H1 (cell line): ENCODE results near the gene SAAL1. TPM values are rescaled to one million over a fixed set of nuclear protein-coding genes. Genes with fewer than 3 reads are reported as not detected.

Source experiments
- CTCF ChIA-PET: fragments of 300-600 bp; sonication (Branson Sonifier 250); formaldehyde crosslinking; loops from one replicate; lab custom pipeline; 2021; ENCODE audit not compliant: partially characterized antibody; lab: Charles Lee
- POLR2A ChIA-PET: fragments of 300-600 bp; sonication (Branson Sonifier 250); formaldehyde crosslinking; loops from one replicate; lab custom pipeline; 2021; ENCODE audit warnings: inconsistent platforms; ENCODE audit not compliant: partially characterized antibody; lab: Charles Lee
- DNase-seq, 2 experiments: peaks; one replicate each; pipeline versions ENCODE4 v3.0.0 to v3.0.0-alpha.2; 2010 to 2022; ENCODE audit warnings: low spot score in 2 of 2, low read depth in 1 of 2, mixed read lengths in 1 of 2
- FAIRE-seq: peaks from 2 replicates; lab custom pipeline; 2011; peaks lifted over from hg19 to GRCh38; lab: Jason Lieb, UNC
- H2AFZ ChIP-seq: 2 replicates; pipeline ENCODE4 v1.8.1; 2012; ENCODE audit warnings: low read length, inconsistent platforms
- H2AK5ac ChIP-seq: 2 replicates; pipeline ENCODE4 v1.6.1; 2013; ENCODE audit warnings: low read depth, low read length
- H2BK120ac ChIP-seq: replicated peaks from 2 replicates; pipeline ENCODE3; 2013; ENCODE audit warnings: low read depth, low read length, inconsistent platforms
- H2BK12ac ChIP-seq: 2 replicates; pipeline ENCODE4 v1.6.1; 2013; ENCODE audit warnings: low read depth, low read length
- H2BK15ac ChIP-seq: 2 replicates; pipeline ENCODE4 v1.6.1; 2013; ENCODE audit warnings: low read length
- H2BK20ac ChIP-seq: 2 replicates; pipeline ENCODE4 v1.6.1; 2013; ENCODE audit warnings: low read length
- H2BK5ac ChIP-seq: 2 replicates; pipeline ENCODE4 v1.6.1; 2013; ENCODE audit warnings: low read depth, low read length
- H3K14ac ChIP-seq: 2 replicates; pipeline ENCODE4 v1.6.1; 2013; ENCODE audit warnings: inconsistent platforms; ENCODE audit not compliant: insufficient read length
- H3K18ac ChIP-seq: 2 replicates; pipeline ENCODE4 v1.6.1; 2013; ENCODE audit warnings: low read length; ENCODE audit errors: extremely low read depth
- H3K23ac ChIP-seq: 2 replicates; pipeline ENCODE4 v1.6.1; 2013; ENCODE audit warnings: inconsistent platforms; ENCODE audit not compliant: insufficient read length
- H3K23me2 ChIP-seq: 2 replicates; pipeline ENCODE4 v1.6.1; 2013; ENCODE audit warnings: low read depth, low read length
- H3K27ac ChIP-seq: 2 replicates; pipeline ENCODE4 v1.6.1; 2011; ENCODE audit warnings: low read depth, low read length, inconsistent platforms
- H3K27me3 ChIP-seq, 4 experiments: replicated peaks in 1 of 4; 1 replicate in 1 of 4; 2 replicates in 3 of 4; pipeline versions ENCODE4 v1.6.1 to v1.8.1; 2011 to 2013; ENCODE audit warnings: low read length in 3 of 4, mild to moderate bottlenecking in 3 of 4, inconsistent platforms in 2 of 4, mixed read lengths in 2 of 4, moderate library complexity in 1 of 4; ENCODE audit not compliant: control insufficient read depth in 3 of 4, insufficient read depth in 3 of 4; ENCODE audit errors: extremely low read depth in 1 of 4
- H3K36me3 ChIP-seq, 4 experiments: 2 replicates each; pipeline versions ENCODE4 v1.6.1 to v1.8.1; 2011 to 2013; ENCODE audit warnings: mild to moderate bottlenecking in 4 of 4, low read length in 3 of 4, moderate library complexity in 2 of 4, control low read depth in 1 of 4, inconsistent platforms in 1 of 4; ENCODE audit not compliant: insufficient read depth in 4 of 4, control insufficient read depth in 2 of 4
- H3K4ac ChIP-seq: replicated peaks from 2 replicates; pipeline ENCODE3; 2013; ENCODE audit warnings: low read length, low read depth, mixed read lengths, inconsistent platforms; ENCODE audit not compliant: insufficient read length
- H3K4me1 ChIP-seq, 4 experiments: replicated peaks in 1 of 4; 1 replicate in 1 of 4; 2 replicates in 3 of 4; pipeline versions ENCODE4 v1.6.1 to v1.8.1; 2011 to 2013; ENCODE audit warnings: low read length in 3 of 4, inconsistent platforms in 2 of 4, mixed read lengths in 1 of 4; ENCODE audit not compliant: insufficient read depth in 4 of 4, control insufficient read depth in 3 of 4
- H3K4me2 ChIP-seq, 2 experiments: 2 replicates each; pipeline versions ENCODE4 v1.6.1 to v1.8.1; 2011 to 2013; ENCODE audit warnings: low read depth in 2 of 2, low read length in 2 of 2, control low read depth in 1 of 2, inconsistent platforms in 1 of 2, mild to moderate bottlenecking in 1 of 2; ENCODE audit not compliant: insufficient read depth in 1 of 2
- H3K4me3 ChIP-seq, 4 experiments: fragments of 200-600, 300-600 bp in 1 of 4; sonication (generic), shearing (Covaris generic), sonication (Bioruptor Twin) in 1 of 4; 2 replicates each; pipeline versions ENCODE4 v1.5.1 to v1.8.1; 2011 to 2016; ENCODE audit warnings: low read length in 4 of 4, low read depth in 3 of 4, control low read depth in 2 of 4, inconsistent platforms in 2 of 4, mild to moderate bottlenecking in 2 of 4, mixed read lengths in 1 of 4, moderate library complexity in 1 of 4; ENCODE audit not compliant: insufficient read depth in 2 of 4; ENCODE audit errors: extremely low read depth in 1 of 4
- H3K56ac ChIP-seq: replicated peaks from 2 replicates; pipeline ENCODE3; 2013; ENCODE audit warnings: low read depth, mild to moderate bottlenecking, mixed read lengths, low read length, inconsistent platforms; ENCODE audit not compliant: insufficient read length
- H3K79me1 ChIP-seq: 2 replicates; pipeline ENCODE4 v1.6.1; 2013; ENCODE audit warnings: low read depth, low read length, control low read depth
- H3K79me2 ChIP-seq, 2 experiments: 2 replicates each; pipeline versions ENCODE4 v1.6.1 to v1.8.1; 2012 to 2013; ENCODE audit warnings: low read length in 2 of 2, mild to moderate bottlenecking in 2 of 2, inconsistent platforms in 1 of 2; ENCODE audit not compliant: insufficient read depth in 2 of 2, control insufficient read depth in 1 of 2
- H3K9ac ChIP-seq, 4 experiments: replicated peaks in 1 of 4; 1 replicate in 1 of 4; 2 replicates in 3 of 4; pipeline versions ENCODE4 v1.6.1 to v1.8.1; 2011 to 2013; ENCODE audit warnings: low read depth in 3 of 4, low read length in 3 of 4, control low read depth in 2 of 4, mild to moderate bottlenecking in 2 of 4, moderate library complexity in 2 of 4, inconsistent platforms in 1 of 4; ENCODE audit errors: extremely low read depth in 1 of 4
- H3K9me3 ChIP-seq, 2 experiments: 2 replicates each; pipeline versions ENCODE4 v1.6.1 to v1.8.1; 2012 to 2013; ENCODE audit warnings: mild to moderate bottlenecking in 2 of 2, moderate library complexity in 2 of 2, control low read depth in 1 of 2, inconsistent platforms in 1 of 2, low read depth in 1 of 2, low read length in 1 of 2, mixed read lengths in 1 of 2; ENCODE audit not compliant: insufficient read depth in 2 of 2
- H4K20me1 ChIP-seq, 2 experiments: replicated peaks in 1 of 2; 2 replicates each; pipeline versions ENCODE3 to v1.8.1; 2011 to 2013; ENCODE audit warnings: inconsistent platforms in 2 of 2, low read length in 2 of 2, mild to moderate bottlenecking in 1 of 2; ENCODE audit not compliant: insufficient read depth in 2 of 2, control insufficient read depth in 1 of 2
- H4K5ac ChIP-seq: 2 replicates; pipeline ENCODE4 v1.6.1; 2013; ENCODE audit warnings: low read length, low read depth, mixed read lengths, inconsistent platforms; ENCODE audit not compliant: insufficient read length
- H4K8ac ChIP-seq: 2 replicates; pipeline ENCODE4 v1.8.0; 2013; ENCODE audit warnings: mild to moderate bottlenecking, moderate library complexity, low read length, inconsistent platforms; ENCODE audit not compliant: insufficient read depth; ENCODE audit errors: extremely low read depth
- H4K91ac ChIP-seq: replicated peaks from 2 replicates; pipeline ENCODE3; 2013; ENCODE audit warnings: low read length, mixed read lengths, inconsistent platforms; ENCODE audit not compliant: insufficient read length
- WGBS, 2 experiments: shearing (Covaris generic) in 1 of 2; methylation state at CpG; one replicate each; pipeline versions ENCODE4 v1.1.6 to v1.1.7; 2013 to 2015; ENCODE audit warnings: low lambda C conversion rate in 2 of 2, mixed read lengths in 2 of 2, inconsistent platforms in 1 of 2, low coverage in 1 of 2, missing lambda C conversion rate in 1 of 2; ENCODE audit not compliant: insufficient replicate concordance in 2 of 2, insufficient coverage in 1 of 2, insufficient read length in 1 of 2; ENCODE audit errors: extremely low coverage in 1 of 2, missing lambda C conversion rate in 1 of 2; 5-methylcytosine and 5-hydroxymethylcytosine counted together
- polyA plus RNA-seq, 7 experiments: library from polyadenylated mRNA; depleted of rRNA in 3 of 7; stranded (reverse) in 5 of 7; unstranded in 2 of 7; fragments of >200 nt in 5 of 7; fragments of 200-250 nt in 2 of 7; gene quantifications; 1 replicate in 5 of 7; 2 replicates in 1 of 7; 4 replicates in 1 of 7; pipeline versions ENCODE4 v1.2.1 to v1.2.3, GENCODE V29; 2011 to 2013; ENCODE audit warnings: missing spikeins in 2 of 7, mixed read lengths in 2 of 7
- total RNA-seq: library from RNA; stranded (reverse); fragmentation: NEBNext Ultra II Directional; extraction: Animal tissue kit (Norgen Biotek cat#: 25700); gene quantifications from 2 replicates; pipeline ENCODE4 v1.2.1, GENCODE V29; 2021

Gene SAAL1
- total and polyA plus RNA-seq, 2 of the 8 experiments (the other 6 are each of a cell fraction or from before 2014, with no cell fraction given): 26.4 to 46.6 TPM

DNA sequence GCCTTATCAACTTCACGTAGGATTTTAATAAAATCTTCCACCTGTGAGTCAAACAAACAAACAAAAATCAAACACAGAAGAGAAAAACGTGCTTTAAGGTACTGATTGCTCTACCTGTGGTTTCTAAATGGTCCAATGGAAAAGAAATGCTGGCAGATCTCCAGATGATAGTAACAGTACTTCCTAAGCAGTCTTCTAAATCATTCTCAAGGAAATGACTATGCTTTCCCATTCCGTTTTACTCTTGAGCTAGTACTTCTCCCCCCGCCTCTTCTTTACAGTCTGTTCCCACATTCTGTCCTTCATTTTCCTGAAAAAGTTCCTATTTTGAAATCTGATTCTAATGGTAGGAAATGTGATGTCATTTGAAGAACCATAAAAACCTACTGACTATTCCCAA is 25.4 kb downstream of the SAAL1 start:
- Histone ChIP-seq H2BK20ac (no peak overlapping the region), H4K91ac (no peak overlapping the region), H3K23ac (no peak overlapping the region), H3K4me1 (no peaks in the 10 kb centered on the region), H3K4me3 (no peak overlapping the region), H2BK5ac (no peak overlapping the region), H2BK12ac (no peak overlapping the region), H3K27me3 (no peaks in the 10 kb centered on the region), H3K4me2 (no peak overlapping the region), H3K18ac (no peak overlapping the region), H4K8ac (no peak overlapping the region), H3K9me3 (no peaks in the 10 kb centered on the region), H3K4ac (no peak overlapping the region), H4K5ac (no peak overlapping the region), H2BK15ac (no peak overlapping the region), H2AK5ac (no peak overlapping the region), H3K23me2 (no peaks in the 10 kb centered on the region; the same call in 1 of the 2 replicates), H3K56ac (no peak overlapping the region), H2AFZ (no peak overlapping the region), H3K9ac (no peak overlapping the region), H3K79me1 (0 out of 2 replicates have a peak, but pooled peaks cover 4% of the 10 kb centered on the region), H3K36me3 (peaks cover 8 to 56% (median 26%) of the 10 kb centered on the region in 4 experiments), H4K20me1 (peaks cover 0 to 4% of the 10 kb centered on the region in 2 experiments), H3K14ac (no peak overlapping the region), H2BK120ac (no peak overlapping the region), H3K79me2 (no peaks in the 10 kb centered on the region), H3K27ac (no peak overlapping the region)
- FAIRE-seq (no peak), DNase-seq (no peak)
- ChIA-PET POLR2A (interaction anchor here (0.8 to 1.3 kb wide), 2 partner anchors 8 to 13 kb away, joined by 3 to 4 read pairs; no protein-coding TSS in a partner anchor), CTCF (interaction anchor here (0.6 to 1.1 kb wide), 3 partner anchors 9 to 112 kb away, joined by 3 to 4 read pairs (median 3); no protein-coding TSS in a partner anchor)
- 82% methylated on average over 4 of the region's 4 CpGs; no CpG with 5 or more reads in 1 of the 2 experiments for WGBS, 2 experiments
